AG09309 (cell line): ENCODE measurements around the gene CHRNA4.
A peak's percentile ranks its signal among the peaks of the same experiment; 100 is the strongest.

Experiments used
- DNase-seq: peaks from one replicate; pipeline ENCODE4 v3.0.0-alpha.2; 2010; ENCODE audit warnings: low read depth
- H3K4me3 ChIP-seq: 2 replicates; pipeline ENCODE4 v1.5.1; 2011; ENCODE audit warnings: mild to moderate bottlenecking, low read depth, low read length, moderate library complexity; ENCODE audit not compliant: control insufficient read depth
- TF ChIP-seq, protein P1 (sequence below): IDR thresholded peaks from 2 replicates; pipeline ENCODE4 v1.5.1; 2011; ENCODE audit warnings: mild to moderate bottlenecking, low read depth, low read length, inconsistent platforms; ENCODE audit not compliant: insufficient read depth, control insufficient read depth; ENCODE audit errors: missing control alignments

Gene CHRNA4

DNA sequence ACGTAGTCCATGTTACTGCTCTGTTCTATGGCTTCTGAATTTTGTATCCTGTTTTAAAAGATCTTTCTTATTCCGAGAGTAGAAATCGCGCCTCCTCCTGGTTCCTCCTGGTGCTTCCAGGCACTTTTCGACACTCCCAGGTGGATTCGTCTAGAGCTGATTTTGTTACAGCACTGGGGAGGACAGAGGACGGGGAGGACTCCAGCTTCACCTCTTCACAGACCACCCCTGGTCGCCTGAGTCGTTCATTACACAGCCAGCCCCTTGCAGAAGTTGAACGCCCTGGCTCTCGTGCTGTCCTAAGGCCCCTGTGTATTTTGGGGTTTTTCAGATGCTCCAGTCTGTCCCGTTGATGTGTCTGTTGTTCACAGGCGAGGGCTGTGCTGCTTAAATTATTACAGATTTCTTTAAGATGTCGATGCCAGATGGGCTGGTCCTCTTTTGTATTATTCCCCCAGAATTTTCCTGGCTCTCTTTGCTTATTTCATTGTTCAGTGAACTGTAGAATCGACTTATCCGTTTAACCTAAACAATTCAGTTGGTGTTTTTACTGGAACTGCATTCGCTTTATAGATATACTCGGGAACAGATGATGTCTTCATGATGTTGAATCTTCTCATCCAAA is 37.7 kb downstream of the CHRNA4 start:
- DNase-seq, result no peak
- TF ChIP-seq, protein P1, sequence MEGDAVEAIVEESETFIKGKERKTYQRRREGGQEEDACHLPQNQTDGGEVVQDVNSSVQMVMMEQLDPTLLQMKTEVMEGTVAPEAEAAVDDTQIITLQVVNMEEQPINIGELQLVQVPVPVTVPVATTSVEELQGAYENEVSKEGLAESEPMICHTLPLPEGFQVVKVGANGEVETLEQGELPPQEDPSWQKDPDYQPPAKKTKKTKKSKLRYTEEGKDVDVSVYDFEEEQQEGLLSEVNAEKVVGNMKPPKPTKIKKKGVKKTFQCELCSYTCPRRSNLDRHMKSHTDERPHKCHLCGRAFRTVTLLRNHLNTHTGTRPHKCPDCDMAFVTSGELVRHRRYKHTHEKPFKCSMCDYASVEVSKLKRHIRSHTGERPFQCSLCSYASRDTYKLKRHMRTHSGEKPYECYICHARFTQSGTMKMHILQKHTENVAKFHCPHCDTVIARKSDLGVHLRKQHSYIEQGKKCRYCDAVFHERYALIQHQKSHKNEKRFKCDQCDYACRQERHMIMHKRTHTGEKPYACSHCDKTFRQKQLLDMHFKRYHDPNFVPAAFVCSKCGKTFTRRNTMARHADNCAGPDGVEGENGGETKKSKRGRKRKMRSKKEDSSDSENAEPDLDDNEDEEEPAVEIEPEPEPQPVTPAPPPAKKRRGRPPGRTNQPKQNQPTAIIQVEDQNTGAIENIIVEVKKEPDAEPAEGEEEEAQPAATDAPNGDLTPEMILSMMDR, result peak; percentile 31
- no peak overlapping the region for H3K4me3 ChIP-seq

DNA sequence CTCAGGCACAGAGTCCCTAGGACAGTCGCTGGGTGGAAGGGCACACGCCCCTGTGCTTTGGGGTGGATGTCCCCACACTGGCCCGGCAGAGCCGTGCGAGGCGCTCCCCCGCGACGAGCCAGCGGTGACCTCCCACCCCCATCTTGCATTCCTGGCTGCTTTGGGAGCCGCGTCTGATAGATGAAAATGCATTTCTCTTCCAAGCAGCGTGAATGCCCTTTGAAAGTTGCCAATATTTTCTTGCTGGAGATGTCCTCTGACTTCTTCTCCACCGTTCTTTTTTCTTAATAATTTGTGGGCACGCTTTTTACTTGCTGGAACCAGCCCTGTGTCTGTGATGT is 38.2 kb downstream of the CHRNA4 start:
- H3K4me3 ChIP-seq, result no peak overlapping the region
- DNase-seq, result no peak
- TF ChIP-seq, protein P1, result no peak

DNA sequence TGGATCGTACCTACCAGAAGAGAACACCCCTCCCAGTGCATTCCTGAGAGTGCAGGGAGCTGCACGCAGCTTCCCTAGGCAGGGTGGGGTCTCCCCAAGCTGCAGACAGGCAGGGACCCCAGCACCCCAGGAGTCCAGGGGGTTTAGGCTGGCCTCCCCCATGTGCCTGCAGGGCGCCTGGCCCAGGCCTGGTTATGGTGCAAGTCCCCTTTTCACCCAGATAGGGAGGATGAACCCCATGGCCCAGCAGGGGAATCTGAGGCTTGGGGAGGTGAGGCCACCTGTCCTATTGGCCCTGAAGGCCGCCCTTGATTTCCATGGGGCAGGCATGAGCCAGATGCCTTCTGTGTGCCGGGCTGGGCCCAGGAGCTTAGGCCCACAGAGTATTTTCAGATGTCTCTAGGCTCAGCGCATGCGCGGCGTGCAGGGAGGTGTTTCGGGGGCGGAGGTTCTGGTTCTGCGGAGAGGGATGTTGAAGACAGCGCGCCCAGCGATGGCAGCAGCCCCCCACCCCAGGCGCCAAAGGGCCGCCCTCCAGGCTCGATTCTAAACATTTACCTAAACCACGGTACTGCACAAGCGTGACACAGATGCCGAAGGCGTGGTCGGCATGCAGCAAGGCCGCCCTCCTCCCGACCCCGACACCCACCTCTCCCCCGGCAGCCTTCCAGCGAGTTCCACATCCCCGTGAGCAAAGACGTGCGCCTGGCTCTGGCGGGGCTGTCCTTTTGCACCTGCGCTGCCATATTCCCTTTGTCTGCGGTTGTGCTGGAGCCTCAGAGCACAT is 38.8 kb downstream of the CHRNA4 start:
- TF ChIP-seq, protein P1, result no peak
- no peak for DNase-seq
- H3K4me3 ChIP-seq, result no peak overlapping the region

DNA sequence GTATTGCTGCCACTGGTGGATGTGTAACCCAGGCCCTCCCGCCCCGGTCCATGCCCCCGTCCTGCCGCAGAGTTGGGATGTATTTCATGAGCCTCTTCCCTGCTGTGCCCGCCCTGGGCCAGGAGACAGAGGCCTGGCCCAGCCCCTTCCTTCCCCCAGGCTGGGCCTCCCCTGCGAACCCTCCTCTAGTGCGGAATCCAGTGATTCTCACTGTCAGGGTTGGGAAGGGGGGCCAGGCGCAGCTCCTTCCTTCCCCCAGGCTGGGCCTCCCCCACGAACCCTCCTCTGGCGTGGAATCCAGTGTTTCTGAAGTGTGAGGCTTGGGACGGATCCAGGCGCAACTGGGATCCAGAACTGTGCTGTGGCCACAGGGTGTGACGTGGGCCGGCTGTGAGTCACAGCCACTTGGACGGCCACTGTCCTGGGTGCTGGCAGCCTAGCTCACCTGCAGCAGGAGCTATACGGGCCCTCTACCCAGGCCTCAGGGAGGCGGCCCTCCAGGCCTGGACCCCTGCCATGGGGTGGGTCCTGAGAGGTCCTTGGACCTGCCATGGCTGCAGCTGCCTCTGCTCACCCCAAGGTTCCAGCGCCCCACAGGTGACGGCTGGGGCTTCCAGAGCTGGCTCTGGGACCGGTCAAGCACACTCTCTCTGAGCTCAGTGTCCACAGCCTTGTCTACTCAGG is 39.9 kb downstream of the CHRNA4 start:
- no peak overlapping the region for H3K4me3 ChIP-seq
- DNase-seq, result no peak
- TF ChIP-seq, protein P1, result no peak

DNA sequence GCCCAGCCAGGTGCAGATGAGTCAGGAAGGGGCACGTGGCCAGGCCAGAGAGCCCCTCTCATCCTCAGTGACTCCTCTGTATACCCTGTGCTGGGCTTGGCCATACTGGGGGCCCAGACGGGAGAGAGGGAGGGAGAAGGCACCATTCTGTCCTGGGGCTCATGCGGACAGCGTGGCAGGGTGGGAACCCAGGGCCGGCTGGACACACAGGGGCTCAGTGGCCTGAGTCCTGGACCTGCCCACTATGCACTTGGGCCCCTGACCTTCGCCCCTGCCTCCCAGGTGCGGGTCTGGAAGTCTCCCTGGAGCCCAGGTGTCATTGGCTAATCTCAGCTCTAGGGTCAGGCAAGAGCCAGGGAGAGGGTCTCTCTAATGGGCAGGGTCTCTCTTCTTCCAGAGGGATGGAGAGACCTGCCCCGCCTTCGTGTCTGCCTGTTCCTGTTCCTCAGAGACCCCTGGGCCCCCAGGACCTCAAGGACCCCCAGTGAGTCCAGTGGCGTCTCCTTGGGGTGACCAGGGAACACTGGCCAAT is 40.5 kb downstream of the CHRNA4 start:
- H3K4me3 ChIP-seq, result no peak overlapping the region
- DNase-seq, result no peak
- TF ChIP-seq, protein P1, result no peak

DNA sequence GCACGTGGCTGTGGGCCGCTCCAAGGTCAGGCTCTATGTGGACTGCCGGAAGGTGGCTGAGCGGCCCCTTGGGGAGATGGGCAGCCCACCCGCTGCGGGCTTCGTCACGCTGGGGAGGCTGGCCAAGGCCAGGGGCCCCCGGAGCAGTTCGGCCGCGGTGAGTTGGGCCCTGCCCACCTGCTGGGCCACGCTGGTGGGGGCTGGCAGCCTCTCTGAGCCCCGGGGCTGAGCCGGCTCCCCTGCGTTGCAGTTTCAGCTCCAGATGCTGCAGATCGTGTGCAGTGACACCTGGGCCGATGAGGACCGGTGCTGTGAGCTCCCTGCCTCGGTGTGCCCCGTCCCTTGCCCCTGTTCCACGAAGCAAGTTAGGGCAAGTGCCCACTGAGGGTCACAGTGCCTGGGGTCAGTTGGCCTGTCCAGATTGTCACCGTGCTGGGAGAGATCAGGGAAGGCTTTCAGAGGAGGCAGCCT is 41.1 kb downstream of the CHRNA4 start:
- no peak for DNase-seq
- no peak overlapping the region for H3K4me3 ChIP-seq
- TF ChIP-seq, protein P1, result no peak
